ENCODE data around the gene VPS16. TPM values are rescaled to one million over a fixed set of nuclear protein-coding genes. Genes with fewer than 3 reads are reported as not detected.

Gene VPS16
- polyA plus RNA-seq, 1 donor from 2014 or later, result 117 TPM

- no peaks in the 10 kb centered on the region for H3K36me3 ChIP-seq (ENCODE audit: insufficient read depth, low read length)
- H3F3A ChIP-seq (ENCODE audit: insufficient read depth, low read length, poor library complexity, severe bottlenecking), result no peaks in the 10 kb centered on the region
- no peak overlapping the region for H3K4me2 ChIP-seq (ENCODE audit: low read length)
- H3K4me3 ChIP-seq (ENCODE audit: low read length), result no peak overlapping the region
- H3K9me3 ChIP-seq (ENCODE audit: low read length), result no peaks in the 10 kb centered on the region
- no peaks in the 10 kb centered on the region for H3K79me2 ChIP-seq (replicated peaks; ENCODE audit: insufficient read depth, low read length)
- TF ChIP-seq POLR2AphosphoS5 (IDR thresholded peaks at IDR 0.05), result no peak
- TF ChIP-seq TAF1 (IDR thresholded peaks at IDR 0.05; ENCODE audit: low read depth), result no peak
- no peak for TF ChIP-seq RAD21 (conservative IDR thresholded peaks at IDR 0.05)
- TF ChIP-seq MXI1 (conservative IDR thresholded peaks at IDR 0.05; ENCODE audit: poor library complexity, severe bottlenecking), result no peak
- no peak for TF ChIP-seq CTCF (IDR thresholded peaks at IDR 0.05; ENCODE audit: poor library complexity, severe bottlenecking)
- TF ChIP-seq EZH2 (IDR thresholded peaks at IDR 0.05; ENCODE audit: borderline replicate concordance, insufficient read depth, low read length, poor library complexity, severe bottlenecking), result no peak
- no peak for TF ChIP-seq REST (IDR thresholded peaks at IDR 0.05; ENCODE audit: borderline replicate concordance)
- no peak for TF ChIP-seq EP300 (conservative IDR thresholded peaks at IDR 0.05; ENCODE audit: poor library complexity, severe bottlenecking)
- TF ChIP-seq SMC3 (conservative IDR thresholded peaks at IDR 0.05; ENCODE audit: poor library complexity), result no peak
- no peak overlapping the region for H3K9ac ChIP-seq (ENCODE audit: low read length)
- no peaks in the 10 kb centered on the region for H3K9me2 ChIP-seq (ENCODE audit: insufficient read depth, low read length)
- H3K27me3 ChIP-seq (ENCODE audit: insufficient read depth, low read depth, low read length), result no peaks in the 10 kb centered on the region
- no peaks in the 10 kb centered on the region for H4K20me1 ChIP-seq (ENCODE audit: insufficient read depth)
- no peak overlapping the region for H2AFZ ChIP-seq (ENCODE audit: low read depth, low read length)
- H3K27ac ChIP-seq (ENCODE audit: low read length), result no peak overlapping the region
These were observed 24.6 kb downstream of the VPS16 start for GRCh38 chr20:2865101-2865500.

GRCh38 chr20:2865630-2866029 lies 25.1 kb downstream of the VPS16 start:
- no peaks in the 10 kb centered on the region for H3F3A ChIP-seq (ENCODE audit: insufficient read depth, low read length, poor library complexity, severe bottlenecking)
- H3K36me3 ChIP-seq (ENCODE audit: insufficient read depth, low read length), result no peaks in the 10 kb centered on the region
- no peaks in the 10 kb centered on the region for H3K27me3 ChIP-seq (ENCODE audit: insufficient read depth, low read depth, low read length)
- H3K27ac ChIP-seq (ENCODE audit: low read length), result no peak overlapping the region
- no peak for TF ChIP-seq RAD21 (conservative IDR thresholded peaks at IDR 0.05)
- TF ChIP-seq CTCF (IDR thresholded peaks at IDR 0.05; ENCODE audit: poor library complexity, severe bottlenecking), result no peak
- TF ChIP-seq SMC3 (conservative IDR thresholded peaks at IDR 0.05; ENCODE audit: poor library complexity), result no peak
- no peak for TF ChIP-seq TAF1 (IDR thresholded peaks at IDR 0.05; ENCODE audit: low read depth)
- TF ChIP-seq POLR2AphosphoS5 (IDR thresholded peaks at IDR 0.05), result no peak
- no peak for TF ChIP-seq REST (IDR thresholded peaks at IDR 0.05; ENCODE audit: borderline replicate concordance)
- TF ChIP-seq EZH2 (IDR thresholded peaks at IDR 0.05; ENCODE audit: borderline replicate concordance, insufficient read depth, low read length, poor library complexity, severe bottlenecking), result no peak
- no peak for TF ChIP-seq EP300 (conservative IDR thresholded peaks at IDR 0.05; ENCODE audit: poor library complexity, severe bottlenecking)
- no peak for TF ChIP-seq MXI1 (conservative IDR thresholded peaks at IDR 0.05; ENCODE audit: poor library complexity, severe bottlenecking)
- H3K9me2 ChIP-seq (ENCODE audit: insufficient read depth, low read length), result no peaks in the 10 kb centered on the region
- H4K20me1 ChIP-seq (ENCODE audit: insufficient read depth), result no peaks in the 10 kb centered on the region
- H3K4me2 ChIP-seq (ENCODE audit: low read length), result no peak overlapping the region
- no peak overlapping the region for H3K9ac ChIP-seq (ENCODE audit: low read length)
- no peak overlapping the region for H2AFZ ChIP-seq (ENCODE audit: low read depth, low read length)
- H3K4me3 ChIP-seq (ENCODE audit: low read length), result no peak overlapping the region
- no peaks in the 10 kb centered on the region for H3K9me3 ChIP-seq (ENCODE audit: low read length)
- H3K79me2 ChIP-seq (replicated peaks; ENCODE audit: insufficient read depth, low read length), result no peaks in the 10 kb centered on the region

All from neural cell (in vitro differentiated cells).